ENCODE data around the gene SGF29.
"Not testable (repeated sequence)": the region's sequence is repeated elsewhere in the genome, so short reads cannot be mapped to it uniquely, and the experiment has no call there.

The SGF29 gene

GRCh38 chr16:28553776-28554633 is at the start of gene SGF29:
Gene SGF29 (plus strand): TSS chr16:28553920. CDS start chr16:28581070, 27,150 bp downstream.
- intact Hi-C loops (cut with DNase I) = loop anchor here (2.0 kb wide), 1 partner anchor 61 kb away; the partner anchor contains the start of gene CLN3
- peak; percentile 86 to 97 (median 92) for DNase-seq

GRCh38 chr16:28504707-28505404 is 48.9 kb upstream of the SGF29 start:
- DNase-seq = no peak
- intact Hi-C loops (cut with DNase I) = no loop called here

GRCh38 chr16:28505489-28506137 is 48.1 kb upstream of the SGF29 start:
- intact Hi-C loops (cut with DNase I) = no loop called here
- no peak for DNase-seq

DNA sequence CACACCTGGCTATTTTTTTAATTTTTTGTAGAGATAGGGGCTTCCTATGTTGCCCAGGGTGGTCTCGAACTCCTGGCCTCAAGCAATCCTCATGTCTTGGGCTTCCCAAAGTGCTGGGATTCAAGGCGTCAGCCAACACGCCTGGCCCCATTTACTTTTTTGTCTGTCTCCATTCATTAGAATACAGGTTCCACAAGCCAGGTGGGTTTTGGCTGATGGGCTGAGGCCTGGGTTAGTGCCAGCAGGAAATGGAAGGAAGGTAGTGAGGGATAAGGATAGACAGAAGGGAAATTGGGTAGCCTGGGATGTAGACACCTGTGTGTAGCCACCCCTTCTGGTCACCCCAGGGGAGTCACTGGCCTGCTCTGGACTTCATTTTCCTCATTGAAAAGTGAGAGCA is 42.7 kb upstream of the SGF29 start:
- intact Hi-C loops (cut with DNase I) = no loop called here

DNA sequence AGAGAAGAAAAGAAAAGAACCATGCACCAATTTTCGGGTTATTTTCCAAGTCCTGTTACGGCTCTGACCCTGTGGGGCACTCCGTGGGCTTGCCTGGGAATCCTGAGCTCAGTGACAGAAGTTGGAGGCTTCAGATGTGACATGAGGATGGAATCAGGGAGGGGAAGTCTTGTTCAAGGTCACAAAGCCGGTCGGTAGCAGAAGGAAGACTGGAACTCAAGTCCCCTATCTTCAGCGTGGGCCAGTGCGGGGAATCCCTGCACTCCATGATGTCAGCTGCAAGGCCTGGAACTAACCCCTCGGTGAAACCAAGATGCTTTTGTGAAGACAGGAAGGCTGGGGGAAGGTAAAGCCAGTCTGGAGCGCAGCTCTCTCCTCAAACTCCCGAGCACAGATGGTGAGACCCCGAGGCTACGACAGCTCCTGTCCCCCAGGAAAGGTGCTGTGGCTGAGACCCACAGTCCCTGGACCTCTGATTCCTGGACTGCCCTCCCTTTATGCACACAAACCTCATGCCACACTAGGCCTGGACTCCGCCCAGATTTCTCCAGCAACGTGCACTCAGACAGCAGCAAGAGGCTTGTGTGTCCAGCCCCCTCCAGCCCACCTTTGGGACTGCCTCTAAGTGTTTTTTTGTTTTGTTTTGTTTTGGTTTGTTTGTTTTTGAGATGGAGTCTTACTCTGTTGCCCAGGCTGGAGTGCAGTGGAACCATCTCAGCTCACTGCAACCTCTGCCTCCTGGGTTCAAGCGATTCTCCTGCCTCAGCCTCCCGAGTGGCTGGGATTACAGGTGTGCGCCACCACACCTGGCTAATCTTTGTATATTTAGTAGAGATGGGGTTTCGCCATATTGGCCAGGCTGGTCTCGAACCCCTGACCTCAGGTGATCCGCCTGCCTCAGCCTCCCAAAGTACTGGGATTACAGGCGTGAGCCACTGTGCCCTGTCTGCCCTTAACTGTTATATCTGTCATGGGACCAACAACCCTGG is 41.6 kb upstream of the SGF29 start:
- intact Hi-C loops (cut with DNase I) = no loop called here
- no peak for DNase-seq

More for the DNA sequence above, 42.7 kb upstream of the SGF29 start:
- DNase-seq = no peak

- DNase-seq = no peak
- intact Hi-C loops (cut with DNase I) = no loop called here
These were observed 40.1 kb upstream of the SGF29 start for GRCh38 chr16:28513484-28514181.

- intact Hi-C loops (cut with DNase I) = no loop called here
- no peak for DNase-seq
These were observed 39.5 kb upstream of the SGF29 start for GRCh38 chr16:28514246-28514645.

DNA sequence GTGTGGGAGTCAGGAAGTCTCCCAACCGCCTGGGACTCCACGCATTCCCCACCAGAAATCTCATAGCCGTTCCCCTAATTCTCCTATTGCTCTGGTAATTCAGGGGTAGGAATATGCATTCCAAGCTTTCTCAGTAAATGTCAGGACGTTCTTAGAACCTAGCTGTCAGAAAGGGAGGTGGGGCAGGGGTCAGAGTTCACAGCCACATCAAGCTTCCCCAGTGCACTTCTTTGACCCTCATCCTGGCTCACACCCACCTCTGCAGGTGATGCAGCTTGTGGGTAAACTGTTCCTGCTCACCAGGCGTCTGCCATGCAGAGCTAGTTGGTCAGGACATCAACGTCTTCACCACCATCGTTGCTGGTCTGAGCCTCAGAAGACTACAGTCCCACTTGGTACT is 33.0 kb upstream of the SGF29 start:
- intact Hi-C loops (cut with DNase I) = no loop called here
- DNase-seq = no peak

GRCh38 chr16:28521436-28521835 is 32.3 kb upstream of the SGF29 start:
- no peak for DNase-seq
- intact Hi-C loops (cut with DNase I) = no loop called here

GRCh38 chr16:28522792-28523191 is 30.9 kb upstream of the SGF29 start:
- intact Hi-C loops (cut with DNase I) = no loop called here
- DNase-seq = no peak

DNA sequence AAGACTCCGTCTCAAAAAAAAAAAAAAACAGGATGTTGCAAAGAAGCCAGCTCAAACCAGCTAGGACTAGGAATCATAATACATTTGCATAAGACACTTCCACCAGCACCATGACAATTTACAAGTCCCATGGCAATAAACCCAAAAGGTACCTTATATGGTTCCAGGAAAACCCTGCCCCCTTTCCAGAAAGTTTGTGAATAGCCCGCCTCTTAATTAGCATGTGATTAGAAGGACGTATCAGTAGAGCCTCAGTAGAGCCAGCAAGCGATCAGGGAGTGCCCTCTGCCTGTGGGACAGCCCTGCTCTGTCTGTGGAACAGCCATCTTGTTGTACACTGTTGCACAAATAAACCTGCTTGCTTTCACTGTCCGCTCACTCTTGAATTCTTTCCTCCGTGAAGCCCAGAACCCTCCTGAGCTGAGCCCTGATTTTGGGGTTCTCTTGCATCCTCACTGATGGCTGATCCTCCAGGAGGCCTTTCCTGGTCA is 29.0 kb upstream of the SGF29 start:
- no peak for DNase-seq
- intact Hi-C loops (cut with DNase I) = no loop called here

DNA sequence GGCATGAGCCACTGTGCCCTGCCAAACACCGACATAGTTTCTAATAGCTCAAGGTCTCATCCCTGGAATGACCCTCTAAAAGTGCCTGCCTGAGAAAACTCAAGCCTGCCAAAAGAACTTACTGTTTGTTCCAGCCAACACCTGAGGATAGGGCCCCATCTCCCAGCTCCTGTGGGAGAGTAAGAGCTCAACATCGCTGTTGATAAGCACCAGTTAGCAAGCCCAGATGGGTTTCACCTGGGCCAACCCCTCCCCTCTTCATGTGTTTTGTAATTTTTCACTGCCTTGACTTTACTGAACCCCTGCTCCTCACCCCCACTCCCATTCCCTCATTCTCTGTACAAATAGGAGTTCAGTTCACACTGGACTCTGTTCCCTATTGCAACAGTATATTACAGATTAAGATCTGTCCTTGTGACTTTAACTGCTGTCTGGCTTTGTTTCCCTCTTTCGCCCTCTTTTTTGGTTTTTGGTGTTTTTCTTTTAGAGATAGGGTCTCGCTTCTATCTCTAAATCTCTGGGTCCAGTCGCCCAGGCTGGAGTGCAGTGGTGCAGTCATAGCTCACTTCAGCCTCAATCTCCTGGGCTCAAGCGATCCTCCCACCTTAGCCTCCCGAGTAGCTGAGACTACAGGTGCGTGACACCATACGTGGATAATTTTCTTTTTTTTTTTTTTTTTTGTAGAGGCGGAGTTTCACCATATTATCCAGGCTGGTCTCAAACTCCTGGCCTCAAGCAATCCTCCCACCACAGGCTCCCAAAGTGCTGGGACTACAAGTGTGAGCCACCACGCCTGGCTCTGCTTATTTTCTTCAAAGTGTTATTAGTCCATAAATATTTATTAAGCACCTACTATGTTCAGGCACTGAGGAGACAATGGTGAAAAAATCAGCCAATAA is 27.3 kb upstream of the SGF29 start:
- no peak for DNase-seq
- intact Hi-C loops (cut with DNase I) = no loop called here

- intact Hi-C loops (cut with DNase I); DNase-seq: not testable (repeated sequence)
These were observed 26.5 kb upstream of the SGF29 start for GRCh38 chr16:28527100-28527785.

DNA sequence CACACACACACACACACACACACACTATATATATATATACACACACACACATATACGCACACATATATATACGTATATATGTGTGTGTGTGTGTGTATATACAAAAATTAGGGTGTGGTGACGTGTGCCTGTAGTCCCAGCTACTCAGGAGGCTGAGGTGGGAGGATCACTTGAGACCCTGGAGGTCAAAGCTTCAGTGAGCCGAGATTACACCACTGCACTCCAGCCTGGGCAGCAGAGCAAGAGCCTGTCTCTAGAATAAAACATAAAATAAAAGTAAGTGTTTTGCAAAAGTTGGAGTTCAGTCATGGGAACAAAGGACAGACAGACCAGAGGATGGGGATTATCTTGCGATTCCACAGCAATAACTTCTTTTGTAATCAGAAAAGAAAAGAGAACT is 25.7 kb upstream of the SGF29 start:
- no peak for DNase-seq
- intact Hi-C loops (cut with DNase I) = no loop called here

DNA sequence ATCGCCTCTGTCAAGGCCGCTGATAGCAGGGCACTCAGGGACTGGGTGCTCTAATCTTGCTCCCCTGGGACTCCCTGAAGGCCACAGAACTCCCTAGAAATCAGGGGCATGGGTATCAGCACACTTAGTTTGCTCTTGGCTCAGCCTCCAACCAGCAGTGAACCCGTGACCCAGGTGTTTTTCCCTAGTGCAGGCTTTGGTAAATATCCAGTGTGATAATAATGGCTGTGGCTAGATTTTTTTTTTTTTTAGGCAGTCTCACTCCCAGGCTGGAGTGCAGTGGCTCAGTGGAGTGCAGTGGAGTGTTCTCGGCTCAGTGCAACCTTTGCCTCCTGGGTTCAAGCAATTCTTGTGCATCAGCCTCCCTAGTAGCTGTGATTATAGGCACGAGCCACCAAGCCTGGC is 25.3 kb upstream of the SGF29 start:
- intact Hi-C loops (cut with DNase I) = no loop called here
- DNase-seq = no peak

GRCh38 chr16:28529124-28529523 is 24.6 kb upstream of the SGF29 start:
- intact Hi-C loops (cut with DNase I) = no loop called here

More at GRCh38 chr16:28529124-28529523, 24.6 kb upstream of the SGF29 start:
- no peak for DNase-seq

Measured in head of caudate nucleus (tissue), 42 donors.